ENCODE measurements around the gene HSD11B2. TPM values are rescaled to one million over a fixed set of nuclear protein-coding genes. Genes with fewer than 3 reads are reported as not detected.

Gene HSD11B2
- total RNA-seq, 1 donor from 2014 or later: 2.2 TPM

DNA sequence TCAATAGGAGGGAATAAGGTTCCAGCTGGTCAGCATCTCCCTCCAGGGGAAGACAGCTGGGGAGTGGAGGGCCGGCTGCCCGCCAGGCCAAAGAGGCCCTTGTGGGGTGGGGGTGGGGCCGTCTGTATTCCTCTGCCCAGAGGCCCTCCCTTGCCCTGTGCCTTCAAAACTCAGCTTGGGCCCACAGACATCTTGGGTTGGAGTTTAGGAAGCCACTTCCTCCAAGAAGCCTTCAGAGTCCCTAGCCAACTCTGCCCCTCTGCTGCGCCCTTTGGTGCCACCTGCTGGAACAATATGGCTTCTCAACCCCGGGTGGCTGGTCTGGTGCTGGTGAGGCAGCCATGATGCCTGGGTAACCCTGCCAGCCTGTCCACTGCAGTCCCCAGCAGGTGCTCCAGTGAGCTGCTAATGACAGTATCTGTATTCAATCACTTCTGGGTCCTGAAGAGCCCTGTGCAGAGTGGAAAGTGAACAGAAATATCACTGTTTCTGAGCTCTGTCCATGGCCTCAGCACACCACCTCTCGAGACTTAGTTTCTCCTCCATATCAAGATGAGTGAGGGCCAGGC lies 16.7 kb downstream of the HSD11B2 start:
- peak; percentile 37 for ATAC-seq
- no peak overlapping the region for H3K27ac ChIP-seq

DNA sequence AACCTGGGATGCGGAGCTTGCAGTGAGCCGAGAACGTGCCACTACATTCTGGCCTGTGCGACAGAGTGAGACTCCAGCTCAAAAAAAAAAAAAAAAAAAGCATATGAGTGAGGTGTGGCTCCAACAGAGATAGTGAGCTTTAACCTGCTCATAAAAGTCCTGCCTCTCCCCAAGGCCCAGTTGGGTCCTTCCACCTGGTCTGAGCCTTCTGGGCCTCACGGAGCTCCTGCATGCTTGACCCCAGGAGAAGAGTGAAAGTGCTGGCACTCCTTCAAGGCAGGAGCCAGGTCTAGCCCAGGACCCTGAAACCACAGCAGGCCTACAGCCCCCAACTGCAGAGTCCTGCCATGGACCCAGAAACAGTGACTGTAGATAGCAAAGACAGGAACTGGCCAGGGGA lies 17.7 kb downstream of the HSD11B2 start:
- TF ChIP-seq, protein P1, sequence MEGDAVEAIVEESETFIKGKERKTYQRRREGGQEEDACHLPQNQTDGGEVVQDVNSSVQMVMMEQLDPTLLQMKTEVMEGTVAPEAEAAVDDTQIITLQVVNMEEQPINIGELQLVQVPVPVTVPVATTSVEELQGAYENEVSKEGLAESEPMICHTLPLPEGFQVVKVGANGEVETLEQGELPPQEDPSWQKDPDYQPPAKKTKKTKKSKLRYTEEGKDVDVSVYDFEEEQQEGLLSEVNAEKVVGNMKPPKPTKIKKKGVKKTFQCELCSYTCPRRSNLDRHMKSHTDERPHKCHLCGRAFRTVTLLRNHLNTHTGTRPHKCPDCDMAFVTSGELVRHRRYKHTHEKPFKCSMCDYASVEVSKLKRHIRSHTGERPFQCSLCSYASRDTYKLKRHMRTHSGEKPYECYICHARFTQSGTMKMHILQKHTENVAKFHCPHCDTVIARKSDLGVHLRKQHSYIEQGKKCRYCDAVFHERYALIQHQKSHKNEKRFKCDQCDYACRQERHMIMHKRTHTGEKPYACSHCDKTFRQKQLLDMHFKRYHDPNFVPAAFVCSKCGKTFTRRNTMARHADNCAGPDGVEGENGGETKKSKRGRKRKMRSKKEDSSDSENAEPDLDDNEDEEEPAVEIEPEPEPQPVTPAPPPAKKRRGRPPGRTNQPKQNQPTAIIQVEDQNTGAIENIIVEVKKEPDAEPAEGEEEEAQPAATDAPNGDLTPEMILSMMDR (IDR thresholded peaks at IDR 0.05): no peak
- DNase-seq (no peak), ATAC-seq (no peak)
- Histone ChIP-seq H3K27me3 (no peaks in the 10 kb centered on the region), H3K4me3 (no peak overlapping the region), H3K9me3 (no peaks in the 10 kb centered on the region), H3K4me1 (peaks cover 65% of the 10 kb centered on the region), H3K36me3 (peaks cover 68% of the 10 kb centered on the region), H3K27ac (peak overlapping the region; percentile 53)
- intact Hi-C loops (cut with DNase I): no loop called here

More for the DNA sequence above, 16.7 kb downstream of the HSD11B2 start:
- no peak for DNase-seq
- H3K4me1 ChIP-seq: peaks cover 68% of the 10 kb centered on the region
- intact Hi-C loops (cut with DNase I): no loop called here
- no peak overlapping the region for H3K4me3 ChIP-seq
- no peaks in the 10 kb centered on the region for H3K27me3 ChIP-seq
- TF ChIP-seq, protein P1 (IDR thresholded peaks at IDR 0.05): peak; percentile 39
- H3K36me3 ChIP-seq: peaks cover 68% of the 10 kb centered on the region
- H3K9me3 ChIP-seq: no peaks in the 10 kb centered on the region

DNA sequence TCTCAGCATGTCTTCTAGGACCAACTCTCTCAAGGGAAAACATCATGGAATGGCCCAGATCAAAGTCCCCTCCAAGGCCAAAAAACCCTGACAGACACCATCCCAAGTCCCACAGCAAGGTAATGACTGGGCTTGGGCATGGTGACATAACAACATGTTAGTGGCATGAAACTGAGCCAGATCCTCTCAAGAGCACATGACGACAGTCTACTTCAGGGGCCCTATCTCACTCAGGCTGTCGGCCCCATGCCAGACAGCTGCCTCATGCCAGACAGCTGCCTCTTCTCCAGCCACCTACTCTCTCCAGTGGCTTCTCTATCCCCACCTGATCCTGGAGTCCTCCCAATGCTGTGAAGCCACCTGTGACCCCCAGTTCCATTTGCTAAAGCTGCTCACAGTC lies 18.4 kb downstream of the HSD11B2 start:
- no peaks in the 10 kb centered on the region for H3K27me3 ChIP-seq
- TF ChIP-seq, protein P1 (IDR thresholded peaks at IDR 0.05): no peak
- intact Hi-C loops (cut with DNase I): no loop called here
- DNase-seq (no peak), ATAC-seq (no peak)
- H3K9me3 ChIP-seq: no peaks in the 10 kb centered on the region
- peaks cover 59% of the 10 kb centered on the region for H3K4me1 ChIP-seq
- peak overlapping the region; percentile 53 for H3K27ac ChIP-seq
- H3K36me3 ChIP-seq: peaks cover 62% of the 10 kb centered on the region
- no peak overlapping the region for H3K4me3 ChIP-seq

DNA sequence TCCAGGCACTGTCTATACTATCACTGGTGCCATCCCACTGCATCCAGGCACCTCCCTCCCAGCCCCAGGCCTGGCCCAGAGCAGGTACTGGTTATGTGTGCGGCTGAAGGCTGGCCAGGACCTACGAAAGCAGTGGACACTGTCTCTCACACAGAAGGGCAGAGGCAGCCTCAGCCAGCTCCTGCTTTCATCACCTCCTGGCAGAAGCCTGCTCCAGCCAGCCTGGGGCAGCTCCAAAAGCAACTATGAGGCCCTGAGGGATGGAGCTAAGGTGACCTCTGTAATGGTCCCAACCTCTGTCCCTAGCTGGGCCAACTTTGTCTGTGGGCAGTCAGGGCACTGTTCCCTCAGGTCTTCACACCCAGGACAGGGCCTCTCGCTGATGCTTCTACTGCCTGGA lies 18.8 kb downstream of the HSD11B2 start:
- peaks cover 59% of the 10 kb centered on the region for H3K4me1 ChIP-seq
- DNase-seq: no peak
- TF ChIP-seq, protein P1 (IDR thresholded peaks at IDR 0.05): no peak

DNA sequence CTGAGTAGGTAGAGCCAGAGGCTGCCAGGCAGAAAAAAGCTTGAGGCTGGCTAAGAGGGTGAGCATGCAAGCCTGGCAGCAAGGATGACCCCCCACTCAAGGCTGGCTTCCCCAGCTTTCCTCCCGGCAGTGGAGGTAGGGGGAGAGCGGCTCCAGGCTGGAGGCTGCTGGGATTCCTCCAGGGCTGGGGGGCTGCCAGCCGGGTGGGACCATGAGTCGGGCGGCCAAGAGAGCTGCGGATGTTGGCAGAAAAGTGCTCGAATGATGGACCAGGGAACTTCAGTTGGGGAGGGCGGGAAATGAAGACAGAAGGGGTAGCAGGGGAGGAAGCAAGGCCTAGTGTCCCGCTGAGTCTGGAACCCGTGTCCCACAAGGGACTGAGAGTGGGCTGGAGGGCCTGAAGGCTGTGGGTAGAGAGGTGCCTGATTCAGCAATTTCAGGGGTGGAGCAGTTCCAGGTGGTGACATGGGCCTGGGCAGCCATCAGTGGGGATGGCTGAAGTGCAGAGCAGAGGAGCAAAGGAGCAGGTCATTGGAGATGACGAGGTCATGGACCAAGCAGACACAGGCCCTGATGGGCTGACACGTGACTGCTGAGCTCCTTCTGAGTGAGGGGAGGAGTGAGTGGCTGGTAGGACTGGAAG lies 20.3 kb downstream of the HSD11B2 start:
- no peak overlapping the region for H3K4me3 ChIP-seq
- TF ChIP-seq, protein P1 (IDR thresholded peaks at IDR 0.05): no peak
- DNase-seq: no peak
- peaks cover 53% of the 10 kb centered on the region for H3K4me1 ChIP-seq
- no peaks in the 10 kb centered on the region for H3K27me3 ChIP-seq
- ATAC-seq: no peak
- H3K9me3 ChIP-seq: no peaks in the 10 kb centered on the region
- intact Hi-C loops (cut with DNase I): no loop called here
- H3K27ac ChIP-seq: no peak overlapping the region
- H3K36me3 ChIP-seq: peaks cover 55% of the 10 kb centered on the region

More for the DNA sequence above, 18.8 kb downstream of the HSD11B2 start:
- Histone ChIP-seq H3K27ac (peak overlapping the region; percentile 53), H3K27me3 (no peaks in the 10 kb centered on the region), H3K4me3 (no peak overlapping the region), H3K9me3 (no peaks in the 10 kb centered on the region), H3K36me3 (peaks cover 58% of the 10 kb centered on the region)
- no peak for ATAC-seq
- intact Hi-C loops (cut with DNase I): no loop called here

All from upper lobe of right lung (tissue), 1 donor.